ENCODE results near the gene LFNG. TPM values are rescaled to one million over a fixed set of nuclear protein-coding genes. Genes with fewer than 3 reads are reported as not detected.
A peak's percentile ranks its signal among the peaks of the same experiment; 100 is the strongest.
"Not testable (repeated sequence)": the region's sequence is repeated elsewhere in the genome, so short reads cannot be mapped to it uniquely, and the experiment has no call there.

Gene LFNG
- total RNA-seq, 1 donor from 2014 or later, result 6.8 TPM

DNA sequence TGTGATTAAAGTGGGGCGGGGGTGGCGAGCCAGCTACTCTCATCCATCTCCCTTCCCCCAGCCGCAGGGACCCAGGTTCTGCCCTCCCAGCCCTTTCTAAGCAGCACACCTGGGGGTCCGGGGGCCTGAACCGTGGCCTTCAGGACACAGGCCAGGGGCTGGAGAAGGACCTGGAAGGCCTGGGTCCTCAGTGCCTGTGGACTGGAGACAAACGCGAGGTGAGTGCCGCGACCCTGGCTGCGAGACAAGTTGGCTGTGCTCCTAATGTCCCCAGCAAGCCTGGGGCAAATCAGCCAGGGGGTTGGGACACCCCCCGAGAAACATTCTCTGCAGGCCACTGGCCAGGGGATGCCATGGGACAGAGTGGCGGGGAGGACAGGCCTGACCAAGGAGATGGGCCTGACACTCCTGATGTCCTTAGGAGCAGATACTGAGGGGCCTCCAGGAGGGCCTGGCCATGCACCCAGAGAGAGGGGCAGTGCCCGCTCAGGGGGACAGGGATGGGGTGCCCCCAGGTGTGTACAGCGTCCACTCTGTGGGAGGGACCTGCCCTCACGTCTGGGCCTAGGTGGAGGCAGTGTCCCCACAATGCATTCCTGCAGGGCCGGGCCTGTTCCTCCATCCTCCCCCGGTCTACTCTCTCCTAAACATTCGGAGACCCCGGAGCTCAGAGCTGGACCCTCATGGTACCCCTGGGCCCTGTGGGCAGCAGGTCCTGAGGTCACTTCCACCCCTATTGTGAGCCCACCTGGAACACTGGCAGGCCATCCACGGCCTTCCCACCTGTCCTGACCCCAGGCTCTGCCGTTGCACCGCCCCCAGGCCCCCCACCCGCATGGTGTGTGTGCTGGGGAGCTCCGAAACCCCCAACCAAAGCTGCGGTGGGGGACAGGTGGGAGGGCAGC is 22.7 kb downstream of the LFNG start:
- no peak for DNase-seq (ENCODE audit: low read depth)

DNA sequence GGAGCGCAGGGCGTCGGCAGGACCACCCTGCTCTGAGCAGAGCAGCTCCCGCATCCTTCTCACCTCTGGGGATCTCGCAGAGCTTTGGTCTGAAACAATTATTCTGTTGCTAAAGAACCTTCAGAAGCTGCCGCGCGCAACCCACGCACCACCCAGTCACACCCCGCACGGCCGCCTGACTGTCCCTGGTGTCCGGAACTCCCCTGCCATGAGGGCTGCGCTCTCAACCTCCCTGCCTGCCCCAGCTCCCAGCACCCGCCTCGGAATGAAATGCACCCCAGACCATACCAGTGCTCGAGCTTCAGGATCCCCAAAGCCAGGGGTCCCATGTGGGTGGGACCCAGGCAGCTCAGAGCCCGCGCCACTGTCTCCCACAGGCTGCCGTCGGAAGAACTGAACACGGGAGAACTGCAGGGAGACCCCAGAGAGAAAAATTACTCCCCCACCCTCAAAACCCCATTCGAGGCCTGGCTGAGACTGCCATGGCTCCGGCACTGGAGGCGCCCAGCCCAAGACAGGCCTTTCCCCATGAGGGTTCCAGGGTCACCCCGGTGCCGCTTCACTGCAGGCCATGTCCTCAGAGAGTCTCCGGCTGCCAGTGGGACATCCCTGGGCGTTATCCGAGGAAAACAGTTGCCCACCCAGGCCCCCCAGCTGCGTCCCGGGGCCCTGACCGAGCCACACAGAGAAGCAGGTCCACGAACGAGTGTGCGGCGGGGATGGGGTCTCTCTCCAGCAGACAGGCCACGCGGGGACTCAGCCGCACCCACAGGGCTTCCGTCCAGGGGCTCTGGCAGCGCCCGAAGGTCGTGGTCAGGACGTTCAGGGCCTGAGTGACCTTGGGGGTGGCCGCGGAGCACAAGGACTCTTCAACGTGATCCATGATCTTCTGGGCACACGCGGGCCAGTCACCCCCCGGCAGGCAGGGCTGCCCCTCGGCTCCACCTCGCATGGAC is 23.6 kb downstream of the LFNG start:
- no peak for DNase-seq (ENCODE audit: low read depth)

DNA sequence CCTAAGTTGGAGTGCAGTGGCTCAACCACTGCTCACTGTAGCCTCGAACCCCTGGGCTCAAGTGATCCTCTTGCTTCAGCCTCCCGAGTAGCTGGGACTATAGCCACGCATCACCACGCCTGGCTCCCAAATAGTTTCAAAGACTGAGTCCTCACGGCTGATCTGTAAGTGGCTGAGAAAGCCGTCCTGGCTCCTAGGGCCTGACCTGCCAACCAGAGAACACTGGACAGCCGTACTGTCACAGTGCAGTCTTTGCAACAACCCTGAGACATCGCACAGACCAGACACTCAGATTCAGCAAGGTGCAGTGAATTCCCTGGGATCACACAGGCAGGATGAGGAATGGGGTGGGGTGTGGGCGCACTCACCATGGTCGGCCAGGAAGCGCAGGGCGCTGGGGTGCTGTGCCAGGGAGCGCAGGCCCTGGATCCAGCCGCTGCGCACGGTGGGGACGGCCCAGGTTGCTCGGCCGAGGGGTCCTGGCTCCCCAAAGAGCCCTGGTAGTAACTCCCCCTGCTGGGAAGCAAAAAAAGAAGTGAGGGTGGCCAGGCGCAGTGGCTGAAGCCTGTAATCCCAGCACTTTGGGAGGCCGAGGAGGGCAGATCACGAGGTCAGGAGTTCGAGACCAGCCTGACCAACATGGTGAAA is 25.1 kb downstream of the LFNG start:
- no peak for DNase-seq (ENCODE audit: low read depth)

DNA sequence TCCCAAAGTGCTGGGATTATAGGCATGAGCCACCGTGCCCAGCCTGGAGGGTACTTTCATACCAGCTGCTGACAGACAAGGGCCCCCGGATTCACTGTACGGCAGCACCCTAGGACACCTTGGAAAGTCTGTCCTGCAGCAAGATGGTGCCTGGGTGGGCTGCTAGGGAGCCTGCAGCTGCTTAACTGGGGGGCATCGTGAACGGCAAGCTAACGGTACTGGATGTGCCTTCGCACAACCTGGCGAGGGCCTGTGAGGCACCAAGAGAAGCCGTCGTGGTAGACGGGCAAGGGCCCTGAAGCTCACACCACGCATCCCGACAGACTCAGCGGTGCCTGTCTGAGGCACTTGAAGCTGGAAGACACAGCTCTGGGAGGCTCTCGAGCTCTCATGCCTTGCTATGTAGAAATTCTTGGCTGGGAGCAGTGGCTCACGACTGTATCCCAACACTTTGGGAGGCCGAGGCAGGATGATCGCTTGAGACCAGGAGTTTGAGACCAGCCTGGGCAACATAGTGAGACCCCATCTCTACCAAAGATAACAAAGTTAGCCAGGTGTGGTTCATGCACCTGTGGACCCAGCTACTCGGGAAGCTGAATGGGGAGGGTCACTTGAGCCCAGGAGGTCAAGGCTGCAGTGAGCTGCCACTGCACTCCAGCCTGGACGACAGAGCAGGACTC is 26.3 kb downstream of the LFNG start:
- DNase-seq (ENCODE audit: low read depth), result no peak

DNA sequence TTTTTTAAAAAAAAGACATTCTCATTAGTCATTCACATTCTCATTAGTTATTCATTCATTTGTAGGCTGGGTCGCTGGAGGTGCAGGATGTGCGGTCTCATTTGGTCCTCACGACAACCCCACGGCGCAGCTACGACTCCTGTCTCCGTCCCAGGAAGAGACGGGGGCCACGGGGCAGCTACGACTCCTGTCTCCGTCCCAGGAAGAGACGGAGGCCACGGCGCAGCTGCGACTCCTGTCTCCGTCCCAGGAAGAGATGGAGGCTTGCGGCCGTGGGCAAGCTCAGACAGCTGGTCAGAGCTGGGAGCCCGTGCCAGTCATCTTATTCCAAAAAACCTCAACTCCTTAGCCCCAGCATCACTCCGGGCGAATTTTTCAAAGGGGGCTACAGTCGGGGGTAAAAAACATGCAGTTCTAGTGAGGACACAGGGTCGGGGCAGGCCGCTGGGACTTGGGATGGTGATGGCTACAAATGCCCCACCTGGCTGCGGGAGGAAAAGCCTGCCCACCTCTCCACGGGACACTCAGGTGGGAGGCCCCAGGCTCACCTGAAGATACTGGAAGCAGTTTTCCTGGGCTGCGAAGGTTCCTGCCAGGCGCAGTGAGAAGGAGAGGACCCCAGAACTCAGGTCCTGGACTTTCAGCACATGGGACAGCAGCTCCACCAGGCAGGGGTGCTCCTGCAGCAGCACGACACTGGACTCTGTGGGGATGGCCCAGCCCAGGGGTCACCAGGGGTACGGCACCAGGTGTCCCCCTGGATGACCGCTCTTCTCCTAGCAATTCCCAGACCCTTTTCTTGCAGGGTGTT is 27.4 kb downstream of the LFNG start:
- DNase-seq (ENCODE audit: low read depth), result no peak

DNA sequence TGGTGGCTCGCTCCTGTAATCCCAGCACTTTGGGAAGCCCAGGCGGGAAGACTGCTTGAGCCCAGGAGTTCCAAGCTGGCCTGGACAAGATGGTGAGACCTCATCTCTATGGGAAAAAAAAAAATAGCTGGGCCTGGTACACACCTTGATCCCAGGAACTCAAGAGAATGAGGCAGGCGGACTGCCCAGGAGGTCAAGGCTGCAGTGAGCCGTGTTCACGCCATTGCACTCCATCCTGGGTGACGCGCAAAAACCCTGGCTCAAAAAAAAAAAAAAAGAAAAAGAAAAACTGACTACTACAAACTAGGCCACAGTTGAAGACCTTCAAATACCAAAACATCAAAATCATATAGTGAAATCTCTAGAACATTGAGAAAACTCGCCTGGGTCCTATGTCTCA is 31.8 kb downstream of the LFNG start:
- DNase-seq (ENCODE audit: low read depth), result no peak

DNA sequence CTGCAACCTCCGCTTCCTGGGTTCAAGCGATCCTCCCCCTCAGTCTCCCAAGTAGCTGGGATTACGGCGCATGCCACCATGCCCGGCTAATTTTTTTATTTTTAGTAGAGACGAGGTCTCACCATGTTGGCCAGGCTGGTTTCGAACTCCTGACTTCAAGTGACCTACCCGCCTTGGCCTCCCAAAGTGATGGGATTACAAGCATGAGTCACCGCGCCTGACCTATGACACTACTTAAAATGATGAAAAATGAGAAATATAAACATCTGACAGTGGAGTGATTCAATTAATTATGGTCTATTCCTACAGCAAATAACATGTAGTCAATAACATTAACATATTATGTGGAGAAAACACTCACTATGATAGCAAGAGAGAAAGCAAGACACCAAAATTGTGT is 33.5 kb downstream of the LFNG start:
- DNase-seq (ENCODE audit: low read depth), result no peak

DNA sequence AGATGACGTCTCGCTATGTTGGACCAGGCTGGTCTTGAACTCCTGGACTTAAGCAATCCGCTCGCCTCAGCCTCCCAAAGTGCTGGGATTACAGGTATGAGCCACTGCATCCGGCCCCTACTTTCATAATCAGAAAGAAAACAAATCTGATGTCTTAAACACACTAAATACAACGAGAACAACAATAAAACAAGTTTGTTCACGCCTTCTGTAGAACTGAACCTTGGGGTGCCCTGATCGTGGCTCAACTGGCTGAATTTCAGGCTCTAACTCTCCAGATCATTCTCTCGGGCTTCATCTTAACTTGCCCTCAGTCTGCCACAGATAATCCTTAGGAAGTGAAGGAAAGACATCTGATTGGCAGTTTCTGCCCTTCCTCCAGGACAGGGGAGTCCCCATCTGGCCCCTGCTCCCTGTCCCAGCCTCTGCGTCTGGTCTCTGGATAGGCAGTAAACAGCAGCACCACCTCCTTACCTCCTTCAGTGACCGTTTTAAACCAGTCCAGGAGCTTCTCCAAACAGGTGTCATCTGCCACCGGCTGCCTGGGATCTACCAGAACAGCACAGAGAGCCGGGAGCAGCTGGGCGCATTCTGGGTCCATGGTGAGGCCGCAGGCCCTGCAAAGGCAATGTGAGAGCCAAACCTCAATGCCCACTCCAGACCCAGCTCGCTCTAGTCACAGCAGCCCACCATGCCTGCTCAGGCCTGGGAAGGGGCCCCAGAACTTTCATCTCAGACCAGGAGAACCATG is 34.4 kb downstream of the LFNG start:
- DNase-seq (ENCODE audit: low read depth), result peak; percentile 65

DNA sequence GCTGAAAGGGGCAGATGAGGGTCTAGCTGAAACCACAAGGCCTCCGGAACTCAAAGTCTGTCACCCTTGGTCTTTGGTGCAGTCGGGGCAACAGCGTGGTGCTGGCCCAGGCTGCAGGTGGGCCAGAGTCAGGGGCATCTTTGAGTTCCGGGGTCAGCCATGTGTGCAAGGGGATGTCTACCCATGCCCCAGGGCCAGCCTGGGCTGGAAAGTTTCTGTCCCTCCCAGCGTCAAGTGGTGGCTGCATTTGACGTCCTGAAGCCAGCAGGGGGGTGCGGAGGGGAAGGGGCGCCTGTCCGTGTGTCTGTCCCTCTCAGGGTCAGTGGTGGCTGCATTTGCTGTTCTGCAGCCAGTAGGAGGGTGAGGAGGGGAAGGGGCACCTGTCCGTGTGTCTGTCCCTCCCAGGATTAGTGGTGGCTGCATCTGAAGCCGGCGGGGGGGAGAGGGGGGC is 35.1 kb downstream of the LFNG start:
- peak; percentile 27 for DNase-seq (ENCODE audit: low read depth)

DNA sequence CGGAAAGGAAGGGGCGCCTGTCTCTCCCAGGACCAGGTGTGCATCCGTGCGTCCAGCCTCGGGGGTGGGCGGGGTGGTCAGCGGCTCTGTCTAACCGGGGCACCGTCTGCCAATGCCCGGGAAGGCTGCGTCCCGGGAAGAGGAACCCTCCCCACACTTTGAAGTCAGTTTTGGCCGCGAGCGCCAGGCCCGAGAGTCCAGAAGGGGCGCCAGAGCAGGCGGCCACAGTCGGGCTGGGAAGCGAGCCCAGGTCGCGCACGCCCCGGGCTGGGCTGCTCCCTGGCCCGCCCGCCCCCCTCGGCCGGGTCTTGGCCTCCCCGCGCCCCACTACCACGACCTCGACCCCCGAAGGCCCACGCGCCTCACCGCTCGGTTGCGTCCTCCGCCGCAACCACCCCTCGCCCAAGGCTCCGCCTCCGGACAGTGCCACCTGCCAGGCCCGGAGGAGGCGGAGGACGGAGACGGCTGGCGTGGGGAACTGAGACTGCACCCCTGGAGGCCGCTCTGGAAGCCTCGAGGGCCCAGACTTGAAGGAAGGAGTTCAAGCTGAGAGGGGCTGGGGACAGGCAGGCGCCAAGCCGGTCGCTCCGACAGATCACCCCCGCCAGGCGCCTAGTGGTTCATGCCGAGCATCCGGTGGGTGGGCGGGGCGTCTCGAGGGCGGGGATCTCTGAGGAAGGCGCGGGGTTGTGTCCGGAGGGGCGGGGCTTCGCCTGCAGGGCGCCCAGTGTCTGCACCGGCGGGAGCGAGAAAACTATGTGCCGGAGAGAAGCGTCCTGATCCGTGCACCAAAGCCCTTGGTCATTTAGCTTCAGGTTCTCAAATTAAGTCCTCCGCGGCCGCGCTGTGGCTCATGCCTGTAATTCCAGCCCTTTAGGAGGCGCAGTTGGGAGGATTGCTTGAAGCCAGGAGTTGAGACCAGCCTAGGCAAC is 35.8 kb downstream of the LFNG start, which contains the start of gene BRAT1:
Gene BRAT1 (minus strand): TSS at position 404 of the 932 bp plus-strand sequence. CDS start 1,093 bp downstream, outside the sequence.
- DNase-seq (ENCODE audit: low read depth), result peak; percentile 95

DNA sequence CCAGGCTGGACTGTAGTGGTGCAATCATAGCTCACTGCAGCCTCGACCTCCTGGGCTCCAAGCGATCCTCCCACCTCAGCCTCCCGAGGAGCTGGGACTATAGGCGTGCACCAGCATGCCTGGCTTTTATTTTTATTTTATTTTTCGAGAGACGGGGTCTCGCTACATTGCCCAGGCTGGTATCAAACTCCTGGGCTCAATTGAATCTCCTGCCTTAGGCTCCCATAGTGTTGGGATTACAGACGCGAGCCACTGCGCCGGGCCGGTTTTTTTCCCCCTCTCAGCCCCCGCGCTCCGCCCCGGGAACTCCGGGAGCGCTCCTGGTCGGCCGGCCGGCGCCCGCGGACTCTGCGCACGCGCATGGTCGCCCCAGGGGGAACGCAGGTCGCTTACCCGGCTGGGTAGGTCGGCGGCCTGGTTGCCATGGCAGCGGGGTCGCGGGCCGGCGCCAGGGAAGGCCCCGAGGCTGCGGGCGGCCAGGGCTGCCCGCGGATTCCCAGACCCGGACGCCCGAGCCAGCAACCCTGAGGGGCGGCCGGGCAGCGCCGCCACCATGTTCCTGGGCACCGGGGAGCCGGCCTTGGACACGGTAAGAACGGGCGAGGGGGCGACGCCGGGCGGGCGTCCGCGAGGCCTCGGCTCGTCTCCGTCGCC is 39.2 kb downstream of the LFNG start, which contains the start of gene IQCE:
Gene IQCE (plus strand): TSS at position 351 of the 654 bp plus-strand sequence. CDS start 203 bp downstream, at position 554.
- peak; percentile 93 for DNase-seq (ENCODE audit: low read depth)

DNA sequence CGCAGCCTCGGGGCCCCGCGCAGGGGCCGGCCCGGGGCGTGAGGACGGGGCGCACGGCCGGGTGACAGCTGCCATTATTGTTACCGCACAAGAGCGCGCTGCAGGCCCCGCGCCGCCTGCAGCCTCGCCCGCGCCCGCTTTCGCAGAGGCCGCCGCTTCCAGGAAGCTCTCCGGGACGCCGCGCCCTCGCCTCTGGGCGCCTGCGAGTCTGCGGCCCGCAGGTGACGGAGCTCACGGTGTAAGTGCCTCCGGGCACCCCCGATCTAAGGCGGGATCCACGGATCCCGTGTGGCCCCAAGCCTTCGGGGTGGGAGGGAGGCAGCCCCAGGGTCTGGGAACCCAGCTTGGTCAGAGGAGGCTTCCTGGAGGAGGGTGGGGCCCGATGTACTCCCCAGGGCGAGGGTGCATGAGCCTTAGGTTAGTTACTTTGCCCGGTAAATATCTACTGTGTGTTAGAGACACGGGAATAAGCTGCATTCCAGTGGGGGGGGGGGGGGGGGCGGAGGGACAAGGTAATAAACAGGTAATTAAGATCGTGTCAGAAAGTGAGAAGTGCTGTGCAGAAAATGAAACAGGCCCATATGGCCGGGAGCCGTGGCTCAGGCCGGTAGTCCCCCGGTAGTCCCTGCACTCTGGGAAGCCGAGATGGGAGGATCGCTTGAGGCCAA is 39.8 kb downstream of the LFNG start:
- DNase-seq (ENCODE audit: low read depth), result no peak

DNA sequence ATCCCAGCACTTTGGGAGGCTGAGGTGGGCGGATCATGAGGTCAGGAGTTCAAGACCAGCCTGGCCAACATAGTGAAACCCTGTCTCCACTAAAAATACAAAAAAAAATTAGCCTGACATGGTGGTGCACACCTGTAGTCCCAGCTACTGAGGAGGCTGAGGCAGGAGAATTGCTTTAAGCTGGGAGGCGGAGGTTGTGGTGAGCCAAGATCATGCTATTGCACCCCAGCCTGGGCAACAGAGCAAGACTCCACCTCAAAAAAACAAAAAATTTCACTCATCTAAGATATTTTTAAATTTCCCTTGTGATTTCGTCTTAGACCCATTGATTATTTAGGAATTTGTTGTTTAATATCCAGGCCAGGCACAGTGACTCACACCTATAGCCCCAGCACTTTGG is 44.4 kb downstream of the LFNG start:
- not testable (repeated sequence) for DNase-seq (ENCODE audit: low read depth)

DNA sequence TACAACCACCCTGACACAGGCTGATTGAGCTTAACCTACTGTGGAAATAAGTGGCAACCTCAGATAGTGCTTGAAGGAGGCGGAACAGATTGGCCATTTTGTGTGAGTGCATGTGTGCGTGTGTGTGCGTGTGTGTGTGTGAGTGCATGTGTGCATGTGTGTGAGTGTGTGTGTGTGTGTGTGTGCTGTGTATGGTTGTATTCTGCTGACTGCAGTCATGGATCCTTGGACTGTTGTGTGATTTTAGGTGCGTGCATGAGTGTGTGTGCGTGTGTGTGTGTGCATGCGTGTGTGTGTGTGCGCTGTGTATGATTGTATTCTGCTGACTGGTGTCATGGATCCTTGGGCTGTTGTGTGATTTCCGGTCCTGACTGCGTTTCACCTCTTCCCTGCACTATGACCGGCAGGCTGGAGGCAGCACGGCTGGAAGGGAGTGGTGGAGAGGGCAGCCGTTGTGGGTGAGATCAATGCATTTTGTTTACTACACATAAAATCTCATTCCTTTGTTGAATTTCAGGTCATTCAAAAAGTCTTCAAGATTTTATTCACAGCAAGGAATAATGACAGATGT is 45.5 kb downstream of the LFNG start:
- DNase-seq (ENCODE audit: low read depth), result no peak

DNA sequence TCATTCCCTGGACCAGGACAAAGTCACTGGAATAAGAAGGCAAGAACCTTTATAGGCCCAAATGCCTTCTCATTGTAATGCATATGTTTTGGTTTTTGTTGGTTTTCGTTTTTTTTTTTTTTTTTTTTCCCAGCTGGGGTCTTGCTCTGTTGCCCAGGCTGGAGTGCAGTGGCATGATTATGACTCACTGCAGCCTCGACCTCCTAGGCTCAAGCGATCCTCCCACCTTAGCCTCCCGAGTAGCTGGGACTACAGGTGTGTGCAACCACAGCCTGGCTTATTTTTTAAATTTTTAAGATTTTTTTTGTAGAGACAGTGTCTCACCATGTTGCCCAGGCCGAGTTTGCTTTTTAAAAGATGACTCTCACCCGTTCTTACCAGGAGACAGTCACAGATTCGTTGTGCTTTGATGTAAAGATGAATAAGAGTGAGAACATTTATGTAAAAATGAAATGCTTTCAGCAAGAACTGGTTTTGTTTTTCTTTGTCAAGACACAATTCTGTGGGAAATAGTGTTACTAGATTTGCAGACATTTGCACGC is 46.8 kb downstream of the LFNG start:
- no peak for DNase-seq (ENCODE audit: low read depth)

Measured in myocyte (in vitro differentiated cells).